IMR-90 (cell line): ENCODE measurements around the gene DNM1. TPM values are rescaled to one million over a fixed set of nuclear protein-coding genes. Genes with fewer than 3 reads are reported as not detected.

Experiments used
- ATAC-seq: fragments of 200-7000 bp; cut with Tn5 transposase; 2 replicates; pipeline ENCODE4 v1.9.1; 2020; ENCODE audit warnings: low read depth, mild to moderate bottlenecking, moderate library complexity
- BruUV-seq: library from RNA; stranded (reverse); fragments of 400-500 nt; replicated peaks from 2 replicates; lab custom pipeline; 2021; lab: Mats Ljungman, UMichigan
- CTCF ChIA-PET: fragments of 300-600 bp; formaldehyde crosslinking; extraction: SDS; loops from one replicate; lab custom pipeline; 2021; ENCODE audit warnings: antibody characterized with exemption; lab: Yijun Ruan, JAX
- POLR2A ChIA-PET: fragments of 300-600 bp; sonication (Branson Sonifier 250); formaldehyde crosslinking; loops from one replicate; lab custom pipeline; 2022; ENCODE audit warnings: antibody characterized with exemption; ENCODE audit not compliant: unreplicated experiment; lab: Charles Lee
- DNase-seq: peaks from one replicate; pipeline ENCODE4 v3.0.0; 2013
- H2AFZ ChIP-seq: replicated peaks from 2 replicates; pipeline ENCODE3; 2013; ENCODE audit warnings: low read length, mild to moderate bottlenecking; ENCODE audit not compliant: poor library complexity
- H2AK5ac ChIP-seq: 2 replicates; pipeline ENCODE4 v1.6.1; 2013; ENCODE audit warnings: low read depth, low read length, inconsistent platforms
- H2AK9ac ChIP-seq: replicated peaks from 2 replicates; pipeline ENCODE3; 2013; ENCODE audit warnings: mild to moderate bottlenecking, low read depth, low read length, moderate library complexity; ENCODE audit not compliant: poor library complexity
- H2BK120ac ChIP-seq: 2 replicates; pipeline ENCODE4 v1.6.1; 2013; ENCODE audit warnings: low read depth, low read length, inconsistent platforms
- H2BK15ac ChIP-seq: 3 replicates; pipeline ENCODE4 v1.6.1; 2013; ENCODE audit warnings: low read depth, low read length, inconsistent platforms
- H2BK20ac ChIP-seq: 2 replicates; pipeline ENCODE4 v1.6.1; 2013; ENCODE audit warnings: low read depth, mild to moderate bottlenecking, inconsistent platforms, low read length, moderate library complexity
- H2BK5ac ChIP-seq: 2 replicates; pipeline ENCODE4 v1.6.1; 2013; ENCODE audit warnings: mild to moderate bottlenecking, low read depth, low read length, inconsistent platforms; ENCODE audit not compliant: poor library complexity, severe bottlenecking
- H3K14ac ChIP-seq: replicated peaks from 2 replicates; pipeline ENCODE4 v1.6.1; 2013; ENCODE audit warnings: low read depth, low read length, inconsistent platforms
- H3K18ac ChIP-seq: 2 replicates; pipeline ENCODE4 v1.6.1; 2013; ENCODE audit warnings: low read depth, low read length, control low read depth
- H3K23ac ChIP-seq: 2 replicates; pipeline ENCODE4 v1.6.1; 2013; ENCODE audit warnings: low read depth, low read length, inconsistent platforms
- H3K27ac ChIP-seq: 2 replicates; pipeline ENCODE4 v1.5.1; 2013; ENCODE audit warnings: mild to moderate bottlenecking, control low read depth, low read length; ENCODE audit not compliant: insufficient read depth
- H3K27me3 ChIP-seq: 2 replicates; pipeline ENCODE4 v1.6.1; 2013; ENCODE audit warnings: low read length; ENCODE audit not compliant: control insufficient read depth, insufficient read depth
- H3K36me3 ChIP-seq: 2 replicates; pipeline ENCODE4 v1.6.1; 2013; ENCODE audit warnings: low read length, mixed read lengths; ENCODE audit not compliant: control insufficient read depth, insufficient read depth
- H3K4ac ChIP-seq: 2 replicates; pipeline ENCODE4 v1.6.1; 2013; ENCODE audit warnings: low read depth, low read length, inconsistent platforms
- H3K4me1 ChIP-seq: 2 replicates; pipeline ENCODE4 v1.6.1; 2013; ENCODE audit warnings: low read length, mixed read lengths; ENCODE audit not compliant: control insufficient read depth, insufficient read depth
- H3K4me2 ChIP-seq: 2 replicates; pipeline ENCODE4 v1.6.1; 2013; ENCODE audit warnings: low read depth, mild to moderate bottlenecking, control low read depth, low read length, moderate library complexity
- H3K4me3 ChIP-seq: 2 replicates; pipeline ENCODE4 v1.5.1; 2013; ENCODE audit warnings: low read depth, mild to moderate bottlenecking, control low read depth, low read length, moderate library complexity; ENCODE audit not compliant: insufficient read depth
- H3K56ac ChIP-seq: 2 replicates; pipeline ENCODE4 v1.6.1; 2013; ENCODE audit warnings: low read length, inconsistent platforms; ENCODE audit not compliant: insufficient read depth; ENCODE audit errors: extremely low read depth
- H3K79me1 ChIP-seq, 2 experiments: 2 replicates each; pipeline ENCODE4 v1.6.1; 2013; ENCODE audit warnings: low read length in 2 of 2, inconsistent platforms in 1 of 2, low read depth in 1 of 2
- H3K9ac ChIP-seq: 2 replicates; pipeline ENCODE4 v1.6.1; 2013; ENCODE audit warnings: low read depth, low read length, control low read depth
- H3K9me1 ChIP-seq: 2 replicates; pipeline ENCODE4 v1.6.1; 2013; ENCODE audit warnings: low read length, inconsistent platforms; ENCODE audit not compliant: insufficient read depth
- H3K9me3 ChIP-seq: 2 replicates; pipeline ENCODE4 v1.6.1; 2013; ENCODE audit warnings: low read length; ENCODE audit not compliant: control insufficient read depth, insufficient read depth
- H4K20me1 ChIP-seq: 2 replicates; pipeline ENCODE4 v1.6.1; 2013; ENCODE audit warnings: low read length, inconsistent platforms; ENCODE audit not compliant: insufficient read depth
- H4K5ac ChIP-seq: 2 replicates; pipeline ENCODE4 v1.6.1; 2013; ENCODE audit warnings: mild to moderate bottlenecking, low read depth, low read length, control low read depth
- H4K8ac ChIP-seq, 2 experiments: 2 replicates each; pipeline ENCODE4 v1.6.1; 2013; ENCODE audit warnings: low read depth in 2 of 2, low read length in 2 of 2, control low read depth in 1 of 2, inconsistent platforms in 1 of 2
- H4K91ac ChIP-seq: 2 replicates; pipeline ENCODE4 v1.6.1; 2013; ENCODE audit warnings: low read depth, low read length, inconsistent platforms; ENCODE audit not compliant: insufficient read depth
- CTCF ChIP-seq: conservative IDR thresholded peaks from 2 replicates; pipeline ENCODE4 v1.5.1; 2012; ENCODE audit warnings: mild to moderate bottlenecking, low read depth, low read length, improper control_type of control experiment
- MAFK ChIP-seq: IDR thresholded peaks from 2 replicates; pipeline ENCODE4 v1.6.1; 2012; ENCODE audit warnings: low read depth, low read length, improper control_type of control experiment
- MAZ ChIP-seq: IDR thresholded peaks from 2 replicates; pipeline ENCODE4 v1.6.1; 2012; ENCODE audit warnings: low read depth, mild to moderate bottlenecking, low read length, improper control_type of control experiment, moderate library complexity, borderline replicate concordance
- POLR2A ChIP-seq: IDR thresholded peaks from 2 replicates; pipeline ENCODE4 v1.6.1; 2012; ENCODE audit warnings: mild to moderate bottlenecking, low read depth, low read length
- RAD21 ChIP-seq: IDR thresholded peaks from 2 replicates; pipeline ENCODE4 v1.6.1; 2012; ENCODE audit warnings: low read length, improper control_type of control experiment
- RCOR1 ChIP-seq: IDR thresholded peaks from 2 replicates; pipeline ENCODE4 v1.6.1; 2012; ENCODE audit warnings: mild to moderate bottlenecking, low read length, improper control_type of control experiment; ENCODE audit not compliant: insufficient replicate concordance
- RFX5 ChIP-seq: IDR thresholded peaks from 2 replicates; pipeline ENCODE4 v1.8.0; 2012; ENCODE audit warnings: low read depth, mild to moderate bottlenecking, low read length, moderate library complexity
- SMC3 ChIP-seq: fragments of 150-350 bp; IDR thresholded peaks from 2 replicates; pipeline ENCODE4 v1.6.1; 2016; ENCODE audit warnings: low read depth, mild to moderate bottlenecking, antibody characterized with exemption, low read length, moderate library complexity
- USF2 ChIP-seq: fragments of 150-350 bp; IDR thresholded peaks from 2 replicates; pipeline ENCODE4 v1.6.1; 2017; ENCODE audit warnings: mild to moderate bottlenecking, antibody characterized with exemption, low read length, low read depth
- WGBS, 2 experiments: methylation state at CpG; one replicate each; pipeline versions ENCODE4 v1.1.5 to v1.1.7; 2013; ENCODE audit warnings: missing lambda C conversion rate in 2 of 2; ENCODE audit not compliant: insufficient read length in 1 of 2; ENCODE audit errors: extremely low coverage in 2 of 2; 5-methylcytosine and 5-hydroxymethylcytosine counted together
- dilution Hi-C: fragments of 300-500 bp; cut with HindIII; formaldehyde crosslinking; loops from one replicate; pipeline ENCODE4 v1.14.3; 2018; ENCODE audit warnings: low sequenced_read_pairs; ENCODE audit not compliant: unreplicated experiment
- in situ Hi-C: fragments of 300-500 bp; cut with MboI; formaldehyde crosslinking; loops from 3 replicates; pipeline ENCODE4 v1.14.3; 2019; ENCODE audit warnings: low sequenced_read_pairs, inconsistent platforms, mixed read lengths
- intact Hi-C: fragments of 100-400 bp; cut with micrococcal nuclease; formaldehyde crosslinking; loops from 2 replicates; pipeline ENCODE4 v1.10.0; 2022
- polyA plus RNA-seq, 3 experiments: library from polyadenylated mRNA; depleted of rRNA; stranded (reverse); fragments of >200 nt; gene quantifications; 2 replicates each; pipeline ENCODE4 v1.2.3, GENCODE V29; 2012; ENCODE audit warnings: low replicate concordance in 1 of 3
- total RNA-seq: library from RNA; depleted of rRNA; stranded (reverse); fragments of >200 nt; gene quantifications from 2 replicates; pipeline ENCODE4 v1.2.3, GENCODE V29; 2012

Gene DNM1
- total and polyA plus RNA-seq, 2 of the 4 experiments (the other 2 are of a cell fraction) = 13.6 to 17.7 TPM

- Histone ChIP-seq H3K9me3 (no peaks in the 10 kb centered on the region), H2BK5ac (no peak overlapping the region), H3K27ac (no peak overlapping the region), H2AK9ac (no peak overlapping the region), H3K14ac (no peak overlapping the region), H3K4ac (no peak overlapping the region), H2BK20ac (no peak overlapping the region), H3K4me1 (no peaks in the 10 kb centered on the region), H4K20me1 (peaks cover 12% of the 10 kb centered on the region), H2BK120ac (no peak overlapping the region), H4K8ac (no peak overlapping the region), H3K36me3 (peaks cover 73% of the 10 kb centered on the region), H2BK15ac (no peak overlapping the region), H3K9me1 (no peaks in the 10 kb centered on the region), H3K4me3 (no peak overlapping the region), H3K23ac (no peak overlapping the region), H3K18ac (no peak overlapping the region), H2AFZ (no peak overlapping the region), H4K5ac (no peak overlapping the region), H3K79me1 (peaks cover 5% of the 10 kb centered on the region in 2 experiments; a peak in 1 of 4 replicates), H3K27me3 (no peaks in the 10 kb centered on the region), H4K91ac (no peak overlapping the region), H3K4me2 (no peak overlapping the region), H3K56ac (no peak overlapping the region), H2AK5ac (no peak overlapping the region), H3K9ac (no peak overlapping the region)
- ChIA-PET POLR2A (no interaction called here), CTCF (no interaction called here)
- no peak for TF ChIP-seq RAD21
- no peak for TF ChIP-seq MAZ
- TF ChIP-seq POLR2A = no peak
- no peak for TF ChIP-seq SMC3
- TF ChIP-seq RFX5 = no peak
- TF ChIP-seq USF2 = no peak
- TF ChIP-seq MAFK = no peak
- TF ChIP-seq RCOR1 = no peak
- no peak for TF ChIP-seq CTCF
- intact Hi-C loops = no loop called here
- DNase-seq = no peak
- no TSS peak for BruUV-seq
- dilution Hi-C loops = no loop called here
- in situ Hi-C loops = no loop called here
- WGBS, 2 experiments = 93% methylated on average over 6 of the region's 9 CpGs; no CpG with 5 or more reads in 1 of the 2 experiments
- ATAC-seq = no peak
Observed at GRCh38 chr9:128259156-128259555, 56.0 kb downstream of the DNM1 start.
